ENCODE results near the gene CFAP300.
A peak's percentile ranks its signal among the peaks of the same experiment; 100 is the strongest.

CFAP300 gene

DNA sequence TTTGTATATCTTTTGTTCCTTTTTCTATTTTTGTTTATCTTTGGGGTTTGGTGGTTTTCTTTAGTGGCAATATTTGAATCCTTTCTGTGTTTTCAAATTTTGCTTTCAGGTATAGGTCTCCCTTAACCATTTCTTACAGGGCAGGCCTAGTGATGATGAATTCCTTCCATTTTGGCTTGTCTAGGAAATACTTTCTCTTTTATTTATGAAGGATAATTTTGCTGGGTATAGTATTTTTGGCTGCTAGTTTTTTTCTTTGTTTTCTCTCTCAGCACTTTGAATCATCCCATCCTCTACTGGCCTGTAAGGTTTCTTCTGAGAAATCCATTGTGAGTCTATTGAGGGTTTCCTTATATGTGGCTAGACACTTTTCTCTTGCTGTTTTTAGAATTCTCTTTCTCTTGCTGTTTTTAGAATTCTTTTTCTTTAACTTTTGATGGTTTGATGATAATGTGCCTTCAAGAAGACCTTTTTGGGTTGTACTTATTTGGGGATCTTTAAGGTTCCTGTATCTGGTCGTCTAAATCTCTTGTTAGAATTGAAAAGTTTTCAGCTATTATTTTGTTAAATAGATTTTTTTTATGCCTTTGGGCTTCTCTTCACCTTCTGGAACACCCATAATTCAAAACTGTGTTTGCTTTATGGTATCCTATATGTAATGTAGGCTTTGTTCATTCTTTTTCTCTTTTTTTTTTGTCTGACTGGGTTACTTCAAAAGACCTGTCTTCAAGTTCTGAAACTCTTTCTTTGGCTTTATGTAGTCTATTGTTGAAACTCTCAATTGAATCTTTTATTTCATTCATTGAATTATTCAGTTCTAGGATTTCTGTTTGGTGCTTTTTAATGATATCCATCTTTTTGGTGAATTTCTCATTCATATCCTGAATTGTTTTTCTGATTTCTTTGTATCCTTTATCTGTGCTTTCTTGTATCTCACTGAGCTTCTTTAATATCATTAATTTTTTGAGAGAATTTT, 24.5 kb downstream of the CFAP300 start:
- DNase-seq = no peak

DNA sequence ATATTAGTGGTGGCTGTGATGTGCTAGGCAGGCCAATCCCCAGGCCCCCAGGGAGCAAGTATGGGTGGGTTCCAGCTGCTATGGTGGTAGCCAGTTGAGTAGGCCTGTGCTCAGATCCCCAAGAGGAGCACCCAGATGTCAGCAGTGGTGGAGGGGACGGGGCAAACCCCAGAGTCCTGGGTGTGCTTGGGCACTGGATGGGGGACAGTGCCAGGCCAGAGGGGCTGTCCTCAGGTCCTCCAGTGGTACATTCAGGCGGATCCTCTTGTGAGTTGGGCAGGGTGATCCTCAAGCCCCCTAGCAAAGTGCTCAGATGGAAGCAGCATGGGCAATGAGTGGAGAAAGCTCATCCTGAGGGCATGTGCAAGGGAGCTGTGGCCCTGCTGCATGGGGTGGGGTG, 26.0 kb downstream of the CFAP300 start:
- no peak for DNase-seq

GRCh38 chr11:102079625-102080024, 32.4 kb downstream of the CFAP300 start:
- DNase-seq = no peak

DNA sequence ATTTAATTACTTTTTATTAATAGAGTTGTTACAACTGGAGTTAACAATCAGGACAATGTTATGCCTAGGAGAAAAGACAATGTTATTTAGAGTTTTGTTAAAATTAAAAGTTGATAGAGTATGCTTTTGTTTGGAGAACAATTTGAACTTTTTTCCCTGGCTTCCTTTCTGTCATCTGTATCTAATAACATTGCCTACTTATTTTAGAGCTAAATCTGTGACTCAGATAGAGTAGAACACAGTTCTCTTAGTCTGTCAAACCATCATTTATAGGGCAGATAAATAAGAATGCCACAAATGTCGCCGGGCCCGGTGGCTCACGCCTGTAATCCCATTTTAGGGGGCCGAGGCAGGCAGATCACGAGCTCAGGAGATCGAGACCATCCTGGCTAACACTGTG, 34.1 kb downstream of the CFAP300 start:
- no peak for DNase-seq

DNA sequence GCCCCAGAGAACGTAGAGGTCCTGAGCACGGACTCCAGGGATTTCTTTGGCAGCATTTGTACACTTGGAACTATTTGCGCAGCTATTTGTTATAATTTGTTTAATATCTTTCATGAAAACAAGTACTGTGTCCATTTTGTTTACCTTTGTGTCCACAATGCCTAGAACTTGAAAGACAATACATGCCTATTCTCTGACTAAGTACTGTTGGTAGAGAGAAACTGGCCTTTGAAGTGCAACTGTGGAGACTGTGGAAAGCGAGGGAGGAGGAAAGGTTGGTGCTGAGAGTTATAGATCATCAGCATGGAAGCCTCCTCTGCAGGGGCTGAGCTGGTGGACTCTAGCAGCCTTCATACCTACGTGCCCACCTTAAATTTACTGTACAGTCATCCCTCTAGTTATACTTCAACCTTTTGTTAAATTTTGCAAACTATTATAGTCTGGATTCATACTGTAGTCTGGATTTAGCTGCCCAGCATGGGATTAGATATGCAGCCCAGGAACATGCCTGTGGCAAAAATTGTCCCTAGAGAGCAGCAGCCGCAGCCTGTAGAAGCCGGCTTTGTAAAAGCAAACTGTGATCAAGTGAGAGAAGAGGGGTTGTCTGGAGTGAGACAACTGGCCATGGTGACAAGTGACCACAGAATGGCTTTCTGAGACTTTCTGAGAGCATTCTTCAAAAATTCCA, 38.8 kb downstream of the CFAP300 start:
- DNase-seq = no peak

DNA sequence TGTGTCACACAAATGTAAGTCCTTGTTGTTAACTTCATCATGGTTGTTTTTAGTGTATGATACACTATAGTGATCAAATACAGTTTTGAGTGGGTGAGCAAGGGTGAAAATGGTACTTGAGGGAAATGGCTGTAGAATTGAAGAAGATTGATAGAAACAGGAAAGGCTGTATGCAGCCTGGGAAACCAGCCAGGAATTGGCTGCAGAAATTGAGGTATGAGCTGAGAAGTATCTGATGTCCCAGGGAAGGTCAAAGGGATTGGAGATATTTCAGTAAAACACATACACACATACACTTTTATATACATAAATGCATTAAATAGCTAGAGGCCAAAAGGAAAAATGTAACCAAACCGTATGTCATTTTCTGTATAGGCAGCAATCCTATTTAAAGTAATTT, 49.9 kb downstream of the CFAP300 start:
- DNase-seq = no peak

DNA sequence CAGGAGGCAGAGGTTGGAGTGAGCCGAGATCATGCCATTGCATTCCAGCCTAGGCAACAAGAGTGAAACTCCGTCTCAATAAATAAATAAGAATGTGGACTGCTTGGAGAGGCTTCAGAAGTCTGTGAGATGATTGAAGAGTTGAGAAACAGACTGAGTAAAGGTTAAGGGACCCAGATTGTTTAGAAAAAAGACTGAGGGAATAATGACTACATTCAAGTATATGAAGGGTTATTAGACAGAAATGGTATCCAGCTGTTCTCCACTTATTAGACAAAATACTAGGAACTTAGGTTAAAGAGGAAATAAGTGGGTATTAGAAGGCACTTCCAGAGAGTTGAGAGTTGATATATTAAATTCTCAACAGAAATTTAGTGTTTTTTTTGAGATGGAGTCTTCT, 52.5 kb downstream of the CFAP300 start:
- no peak for DNase-seq

DNA sequence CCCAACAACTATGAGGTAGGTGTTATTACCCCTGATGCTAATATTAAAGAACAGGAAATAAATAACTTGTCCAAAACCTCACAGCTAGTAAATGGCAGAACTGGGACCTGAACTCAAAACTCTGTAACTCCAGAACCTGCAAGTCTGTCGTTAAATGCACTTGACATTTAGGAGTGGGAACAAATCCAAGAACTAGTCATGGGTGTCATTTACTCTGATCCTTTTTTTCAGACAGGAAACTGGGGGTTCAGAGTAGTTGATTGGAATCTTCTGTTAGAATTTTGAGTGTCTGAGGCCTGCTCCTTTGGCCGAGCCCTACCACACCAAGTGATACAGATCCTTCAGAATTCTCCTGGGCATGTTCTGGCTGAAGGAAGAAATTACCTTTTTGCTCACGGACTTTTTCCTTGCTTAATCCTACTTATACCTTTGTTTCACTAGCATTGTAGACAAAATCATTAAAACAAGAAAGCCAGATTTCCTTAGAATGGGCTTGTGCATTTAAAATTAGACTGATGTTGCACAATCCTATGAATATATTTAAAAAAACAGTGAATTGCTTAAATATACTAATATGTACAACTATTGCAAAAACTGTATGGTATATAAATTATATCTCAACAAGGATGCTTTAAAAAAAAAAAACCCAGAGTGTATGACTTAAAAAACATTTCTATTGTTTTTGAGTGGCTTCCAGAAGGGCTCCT, 61.6 kb downstream of the CFAP300 start:
- no peak for DNase-seq

GRCh38 chr11:102109896-102110760, 62.9 kb downstream of the CFAP300 start, which contains the start of gene YAP1:
Gene YAP1, plus strand, starts transcription at chr11:102110447. Its CDS starts 402 bp downstream, at chr11:102110849.
- DNase-seq = peak in 51 of 58 donors; percentile 15 to 76 (median 46)

DNA sequence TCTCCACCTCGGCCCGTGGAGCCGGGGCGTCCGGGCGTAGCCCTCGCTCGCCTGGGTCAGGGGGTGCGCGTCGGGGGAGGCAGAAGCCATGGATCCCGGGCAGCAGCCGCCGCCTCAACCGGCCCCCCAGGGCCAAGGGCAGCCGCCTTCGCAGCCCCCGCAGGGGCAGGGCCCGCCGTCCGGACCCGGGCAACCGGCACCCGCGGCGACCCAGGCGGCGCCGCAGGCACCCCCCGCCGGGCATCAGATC, 63.4 kb downstream of the CFAP300 start:
- DNase-seq = peak in 2 of 58 donors; percentile 17 to 21

DNA sequence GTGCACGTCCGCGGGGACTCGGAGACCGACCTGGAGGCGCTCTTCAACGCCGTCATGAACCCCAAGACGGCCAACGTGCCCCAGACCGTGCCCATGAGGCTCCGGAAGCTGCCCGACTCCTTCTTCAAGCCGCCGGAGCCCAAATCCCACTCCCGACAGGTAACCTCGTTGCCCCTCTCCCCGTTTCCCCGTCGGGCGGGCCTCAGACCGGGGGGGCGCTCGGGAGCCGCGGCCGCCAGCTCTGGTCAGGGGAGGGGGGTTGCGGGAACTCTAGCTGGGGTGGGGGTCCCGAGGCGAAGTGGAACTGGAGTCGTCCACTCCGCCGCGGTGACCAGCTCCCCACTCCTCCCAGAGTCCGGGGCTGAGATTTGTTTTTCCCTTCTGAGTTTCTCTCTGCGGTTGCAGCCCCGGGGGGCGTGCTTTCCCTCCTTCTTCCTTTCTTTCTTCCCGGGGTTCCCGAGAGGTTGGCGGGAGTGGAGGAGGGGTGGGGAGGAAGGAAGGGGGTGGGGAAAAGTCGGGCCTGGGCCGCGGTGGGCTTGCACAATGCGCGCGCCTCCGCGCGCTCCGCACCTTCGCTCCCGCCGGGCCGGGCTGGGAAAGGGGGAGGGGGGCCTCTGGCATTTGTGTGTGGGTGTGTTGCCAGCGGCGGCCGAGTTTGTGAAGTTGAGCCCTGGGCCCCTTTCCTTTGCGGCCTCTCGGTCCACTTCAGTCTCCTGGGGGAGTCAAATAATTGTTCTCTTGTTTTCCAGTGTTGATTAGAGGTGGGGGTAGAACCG, 64.0 kb downstream of the CFAP300 start:
- peak in 40 of 58 donors; percentile 0 to 63 (median 24) for DNase-seq

GRCh38 chr11:102111787-102112508, 64.7 kb downstream of the CFAP300 start:
- peak in 6 of 58 donors; percentile 2 to 63 (median 14) for DNase-seq

- DNase-seq = no peak
These were observed 65.2 kb downstream of the CFAP300 start for GRCh38 chr11:102112509-102112821.

DNA sequence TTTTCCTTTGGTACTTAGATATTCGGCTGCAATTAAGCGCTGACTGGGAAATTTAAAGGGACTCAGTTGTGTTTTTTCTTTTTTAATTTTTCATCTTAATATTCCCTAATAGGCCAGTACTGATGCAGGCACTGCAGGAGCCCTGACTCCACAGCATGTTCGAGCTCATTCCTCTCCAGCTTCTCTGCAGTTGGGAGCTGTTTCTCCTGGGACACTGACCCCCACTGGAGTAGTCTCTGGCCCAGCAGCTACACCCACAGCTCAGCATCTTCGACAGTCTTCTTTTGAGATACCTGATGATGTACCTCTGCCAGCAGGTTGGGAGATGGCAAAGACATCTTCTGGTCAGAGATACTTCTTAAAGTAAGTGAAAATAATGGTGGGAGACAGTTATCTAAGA, 66.8 kb downstream of the CFAP300 start:
- no peak for DNase-seq

GRCh38 chr11:102115557-102115956, 68.3 kb downstream of the CFAP300 start:
- DNase-seq = no peak

- no peak for DNase-seq
These were observed 69.4 kb downstream of the CFAP300 start for GRCh38 chr11:102116453-102117205.

GRCh38 chr11:102117472-102118113, 70.4 kb downstream of the CFAP300 start:
- DNase-seq = no peak

DNA sequence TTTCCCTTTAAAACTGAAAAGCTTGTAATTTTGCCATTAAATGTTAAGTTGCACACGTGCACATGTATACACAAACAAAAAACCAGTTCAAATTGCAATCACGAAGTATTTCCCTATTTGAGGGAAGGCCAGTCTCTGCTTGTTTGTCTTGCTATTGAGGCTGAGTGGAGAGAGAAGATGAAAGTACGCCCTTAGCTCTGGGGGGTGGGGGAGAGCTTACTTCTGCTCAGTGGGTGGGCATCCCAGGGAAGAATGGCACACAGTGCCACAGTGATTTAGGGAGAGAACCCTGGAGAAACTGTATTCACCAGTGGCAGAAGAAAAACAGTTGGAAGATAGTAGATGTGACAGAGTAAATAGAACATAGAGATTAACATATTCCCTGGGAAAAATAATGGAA, 71.7 kb downstream of the CFAP300 start:
- DNase-seq = no peak
